ENCODE results near the gene MAP2K7.

DNA sequence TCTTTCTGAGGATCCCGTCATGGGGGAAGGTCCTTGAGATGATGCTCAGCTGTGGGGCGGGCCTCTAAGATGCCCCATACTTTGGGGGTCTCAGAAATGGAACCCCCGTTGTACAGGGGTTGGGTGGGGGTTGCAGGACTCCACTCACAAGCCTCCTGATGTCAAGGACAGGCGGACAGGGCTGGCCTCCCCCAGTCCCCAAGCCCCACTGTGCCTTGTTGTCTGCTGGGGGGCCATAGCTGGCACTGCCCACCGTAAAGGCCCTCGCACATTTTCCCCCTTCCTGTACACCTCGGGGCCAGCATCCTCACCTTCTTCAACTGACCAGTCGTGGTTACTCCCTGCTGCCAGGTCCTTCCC lies 19.1 kb downstream of the MAP2K7 start:
- TF ChIP-seq POLR2AphosphoS5 (IDR thresholded peaks at IDR 0.05; ENCODE audit: low read depth, low read length) (no peak), POLR2A (IDR thresholded peaks at IDR 0.05; ENCODE audit: low read depth, low read length) (no peak), TAF1 (IDR thresholded peaks at IDR 0.05; ENCODE audit: borderline replicate concordance, low read depth, low read length) (no peak)
